Neural progenitor cell (in vitro differentiated cells): ENCODE data around the gene TMEM51. TPM values are rescaled to one million over a fixed set of nuclear protein-coding genes. Genes with fewer than 3 reads are reported as not detected.

Source experiments
- DNase-seq: peaks from one replicate; pipeline ENCODE4 v3.0.0-alpha.2; 2016; ENCODE audit warnings: low spot score
- H2AFZ ChIP-seq: fragments of 200-600 bp; sonication (generic); replicated peaks from 2 replicates; pipeline ENCODE4 v1.6.1; 2016; ENCODE audit warnings: antibody characterized with exemption
- H3F3A ChIP-seq: fragments of 200-600 bp; sonication (generic); 2 replicates; pipeline ENCODE4 v1.6.1; 2016; ENCODE audit warnings: antibody characterized with exemption, low read depth
- H3K27ac ChIP-seq: fragments of 200-600 bp; sonication (generic); 2 replicates; pipeline ENCODE4 v1.5.1; 2016; ENCODE audit warnings: mild to moderate bottlenecking
- H3K27me3 ChIP-seq: fragments of 200-600 bp; sonication (generic); 2 replicates; pipeline ENCODE4 v1.6.1; 2016; ENCODE audit warnings: mild to moderate bottlenecking, moderate library complexity
- H3K36me3 ChIP-seq: fragments of 200-600 bp; sonication (generic); 2 replicates; pipeline ENCODE4 v1.5.1; 2016
- H3K4me1 ChIP-seq: fragments of 200-600 bp; sonication (generic); 2 replicates; pipeline ENCODE4 v1.6.1; 2016; ENCODE audit warnings: mixed run types
- H3K4me2 ChIP-seq: fragments of 200-600 bp; sonication (generic); 2 replicates; pipeline ENCODE4 v1.6.1; 2016
- H3K4me3 ChIP-seq: fragments of 200-600 bp; sonication (generic); 2 replicates; pipeline ENCODE4 v1.5.1; 2016
- H3K79me2 ChIP-seq: fragments of 200-600 bp; sonication (generic); 2 replicates; pipeline ENCODE4 v1.6.1; 2016; ENCODE audit warnings: low read depth
- H3K9ac ChIP-seq: fragments of 200-600 bp; sonication (generic); 2 replicates; pipeline ENCODE4 v1.6.1; 2016
- H3K9me3 ChIP-seq: fragments of 200-600 bp; sonication (generic); 2 replicates; pipeline ENCODE4 v1.5.1; 2016; ENCODE audit warnings: low read depth
- H4K20me1 ChIP-seq: fragments of 200-600 bp; sonication (generic); 2 replicates; pipeline ENCODE4 v1.6.1; 2016; ENCODE audit warnings: low read depth
- H3K27ac Mint-ChIP-seq: 3 replicates; pipeline ENCODE4 v1.8.0; 2021; ENCODE audit warnings: mixed read lengths
- H3K27me3 Mint-ChIP-seq: 2 replicates; pipeline ENCODE4 v1.8.0; 2022; ENCODE audit warnings: low read depth, mild to moderate bottlenecking, inconsistent platforms, moderate library complexity, mixed read lengths; ENCODE audit not compliant: insufficient read depth
- H3K36me3 Mint-ChIP-seq: 3 replicates; pipeline ENCODE4 v1.8.0; 2021; ENCODE audit warnings: mixed read lengths
- H3K4me1 Mint-ChIP-seq: 3 replicates; pipeline ENCODE4 v1.8.0; 2021; ENCODE audit warnings: mixed read lengths
- H3K4me3 Mint-ChIP-seq: 3 replicates; pipeline ENCODE4 v1.8.0; 2021; ENCODE audit warnings: mild to moderate bottlenecking, moderate library complexity, mixed read lengths
- H3K9me3 Mint-ChIP-seq: 3 replicates; pipeline ENCODE4 v1.8.0; 2020; ENCODE audit warnings: mixed read lengths
- EZH2 ChIP-seq: fragments of 200-600 bp; sonication (generic); IDR thresholded peaks from 2 replicates; pipeline ENCODE4 v1.6.1; 2017; ENCODE audit warnings: antibody characterized with exemption, mild to moderate bottlenecking, moderate library complexity
- EZH2phosphoT487 ChIP-seq: fragments of 200-600 bp; sonication (generic); IDR thresholded peaks from 2 replicates; pipeline ENCODE4 v1.6.1; 2017; ENCODE audit warnings: antibody characterized with exemption
- total RNA-seq: library from RNA; depleted of rRNA; stranded (reverse); fragments of >200 nt; gene quantifications from 2 replicates; pipeline ENCODE4 v1.2.3, GENCODE V29; 2015; ENCODE audit warnings: low replicate concordance
- TF ChIP-seq, protein P1 (sequence below): fragments of 200-600 bp; sonication (generic); IDR thresholded peaks from 2 replicates; pipeline ENCODE4 v1.5.1; 2017; ENCODE audit warnings: antibody characterized with exemption, mild to moderate bottlenecking

TMEM51 gene
- total RNA-seq, 1 donor from 2014 or later, result 5.2 TPM

DNA sequence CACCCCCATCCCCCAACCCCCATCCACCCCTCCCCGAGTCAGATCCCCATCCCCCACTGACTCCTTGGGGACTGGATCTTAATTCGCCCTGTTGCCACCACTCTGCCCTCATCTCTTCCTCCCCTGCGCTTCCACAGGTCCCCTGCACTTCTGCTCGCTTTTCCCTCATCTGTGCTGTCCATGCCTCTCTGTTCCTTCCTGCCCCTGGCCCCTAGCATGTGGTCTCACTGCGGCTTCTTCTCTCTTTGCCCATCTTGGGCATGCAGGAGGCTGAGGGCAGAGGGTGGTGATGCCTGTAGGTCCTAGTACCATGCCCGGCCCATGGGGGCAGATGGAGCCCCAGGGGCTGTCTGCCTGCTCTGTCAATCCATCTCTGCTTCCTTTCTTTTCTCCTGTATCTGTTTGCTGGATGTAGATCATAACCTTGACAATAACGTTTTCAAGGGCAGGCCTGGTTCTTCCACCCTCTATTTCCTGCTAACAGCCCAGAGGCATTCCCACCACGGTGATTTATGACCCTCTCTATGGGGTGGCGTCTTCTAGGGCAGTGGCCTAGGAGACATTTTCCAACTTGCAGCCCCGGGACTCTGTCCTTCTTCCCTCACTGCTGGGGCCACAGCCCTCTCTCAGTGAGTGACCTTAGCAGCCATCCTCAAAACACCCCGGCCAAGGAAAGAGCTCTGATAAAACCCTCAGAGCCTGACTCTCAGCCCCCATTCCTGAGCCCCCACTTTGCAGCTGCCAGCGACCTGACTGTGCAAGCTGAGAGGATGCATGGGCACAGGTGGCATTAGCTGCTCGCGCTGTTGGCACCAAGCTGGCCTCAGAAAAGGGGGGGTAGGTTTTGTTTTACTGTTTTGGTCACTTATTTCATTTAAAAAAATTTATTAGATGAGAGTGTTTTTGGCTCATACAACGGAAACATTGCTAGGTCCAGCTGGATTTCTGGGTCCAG is 33.9 kb downstream of the TMEM51 start:
- Histone ChIP-seq H3K36me3 (no peaks in the 10 kb centered on the region), H3K4me3 (no peak overlapping the region), H4K20me1 (no peaks in the 10 kb centered on the region), H3K9ac (no peak overlapping the region), H3K27me3 (no peaks in the 10 kb centered on the region), H3K79me2 (no peaks in the 10 kb centered on the region), H3K9me3 (no peaks in the 10 kb centered on the region), H3K4me1 (peaks cover 20% of the 10 kb centered on the region), H3K27ac (no peak overlapping the region), H2AFZ (no peak overlapping the region), H3F3A (peaks cover 7% of the 10 kb centered on the region), H3K4me2 (peak overlapping the region; percentile 21)
- Mint-ChIP-seq H3K4me3 (peak overlapping the region; percentile 60), H3K9me3 (no peaks in the 10 kb centered on the region), H3K36me3 (peaks cover 3% of the 10 kb centered on the region), H3K4me1 (peaks cover 57% of the 10 kb centered on the region), H3K27me3 (peaks cover 6% of the 10 kb centered on the region), H3K27ac (peak overlapping the region; percentile 25)
- TF ChIP-seq, protein P1, sequence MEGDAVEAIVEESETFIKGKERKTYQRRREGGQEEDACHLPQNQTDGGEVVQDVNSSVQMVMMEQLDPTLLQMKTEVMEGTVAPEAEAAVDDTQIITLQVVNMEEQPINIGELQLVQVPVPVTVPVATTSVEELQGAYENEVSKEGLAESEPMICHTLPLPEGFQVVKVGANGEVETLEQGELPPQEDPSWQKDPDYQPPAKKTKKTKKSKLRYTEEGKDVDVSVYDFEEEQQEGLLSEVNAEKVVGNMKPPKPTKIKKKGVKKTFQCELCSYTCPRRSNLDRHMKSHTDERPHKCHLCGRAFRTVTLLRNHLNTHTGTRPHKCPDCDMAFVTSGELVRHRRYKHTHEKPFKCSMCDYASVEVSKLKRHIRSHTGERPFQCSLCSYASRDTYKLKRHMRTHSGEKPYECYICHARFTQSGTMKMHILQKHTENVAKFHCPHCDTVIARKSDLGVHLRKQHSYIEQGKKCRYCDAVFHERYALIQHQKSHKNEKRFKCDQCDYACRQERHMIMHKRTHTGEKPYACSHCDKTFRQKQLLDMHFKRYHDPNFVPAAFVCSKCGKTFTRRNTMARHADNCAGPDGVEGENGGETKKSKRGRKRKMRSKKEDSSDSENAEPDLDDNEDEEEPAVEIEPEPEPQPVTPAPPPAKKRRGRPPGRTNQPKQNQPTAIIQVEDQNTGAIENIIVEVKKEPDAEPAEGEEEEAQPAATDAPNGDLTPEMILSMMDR, result no peak
- TF ChIP-seq EZH2phosphoT487 (no peak), EZH2 (no peak)
- no peak for DNase-seq

DNA sequence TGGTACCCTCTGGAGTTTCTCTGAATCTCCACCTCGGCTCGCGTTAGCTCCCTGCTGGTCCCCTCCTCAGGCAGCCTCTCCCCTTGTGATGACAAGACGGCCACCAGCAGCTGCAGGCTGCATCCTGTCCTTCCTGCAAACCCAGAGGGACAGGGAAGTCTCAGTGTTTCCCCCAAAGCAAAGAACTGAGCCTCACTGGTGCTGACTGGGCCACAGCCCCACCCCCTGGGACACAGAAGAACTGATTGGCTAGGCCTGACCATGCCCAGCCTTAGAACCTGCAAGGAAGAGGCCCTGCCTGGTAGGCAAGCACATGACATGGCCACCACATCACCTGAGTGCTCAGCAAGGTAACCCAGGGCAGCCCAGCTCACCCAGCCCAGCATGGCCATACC is 34.6 kb downstream of the TMEM51 start:
- Mint-ChIP-seq H3K27ac (no peak overlapping the region), H3K4me1 (peaks cover 57% of the 10 kb centered on the region), H3K27me3 (peaks cover 6% of the 10 kb centered on the region), H3K4me3 (no peak overlapping the region), H3K36me3 (peaks cover 3% of the 10 kb centered on the region), H3K9me3 (no peaks in the 10 kb centered on the region)
- Histone ChIP-seq H3K9me3 (no peaks in the 10 kb centered on the region), H3F3A (peaks cover 7% of the 10 kb centered on the region), H3K36me3 (no peaks in the 10 kb centered on the region), H3K9ac (no peak overlapping the region), H4K20me1 (no peaks in the 10 kb centered on the region), H3K27ac (no peak overlapping the region), H3K27me3 (no peaks in the 10 kb centered on the region), H3K4me1 (peaks cover 20% of the 10 kb centered on the region), H3K4me3 (no peak overlapping the region), H3K4me2 (peak overlapping the region; percentile 21), H2AFZ (no peak overlapping the region), H3K79me2 (no peaks in the 10 kb centered on the region)
- DNase-seq, result peak; percentile 57
- TF ChIP-seq, protein P1, result no peak
- no peak for TF ChIP-seq EZH2
- no peak for TF ChIP-seq EZH2phosphoT487

GRCh38 chr1:15188678-15189077 is 35.1 kb downstream of the TMEM51 start:
- Mint-ChIP-seq H3K4me1 (peaks cover 57% of the 10 kb centered on the region), H3K27me3 (peaks cover 6% of the 10 kb centered on the region), H3K9me3 (no peaks in the 10 kb centered on the region), H3K36me3 (peaks cover 3% of the 10 kb centered on the region), H3K27ac (no peak overlapping the region), H3K4me3 (no peak overlapping the region)
- Histone ChIP-seq H3K4me3 (no peak overlapping the region), H3F3A (peaks cover 7% of the 10 kb centered on the region), H2AFZ (no peak overlapping the region), H3K9ac (no peak overlapping the region), H3K4me2 (no peak overlapping the region), H3K36me3 (no peaks in the 10 kb centered on the region), H3K4me1 (peaks cover 20% of the 10 kb centered on the region), H3K9me3 (no peaks in the 10 kb centered on the region), H3K27me3 (no peaks in the 10 kb centered on the region), H4K20me1 (no peaks in the 10 kb centered on the region), H3K79me2 (no peaks in the 10 kb centered on the region), H3K27ac (no peak overlapping the region)
- no peak for DNase-seq
- TF ChIP-seq, protein P1, result no peak
- no peak for TF ChIP-seq EZH2phosphoT487
- TF ChIP-seq EZH2, result no peak
